Testis (tissue), 3 donors: ENCODE data around the gene CDK5R2. TPM values are rescaled to one million over a fixed set of nuclear protein-coding genes. Genes with fewer than 3 reads are reported as not detected.

Experiments used
- DNase-seq: peaks from one replicate; pipeline ENCODE4 v3.0.0-alpha.2; 2019
- H3K27ac ChIP-seq, 2 donors: fragments of 200-600 bp; sonication (generic); one replicate each; pipeline ENCODE4 v1.5.1; 2019
- H3K27me3 ChIP-seq: fragments of 200-600 bp; sonication (generic); one replicate; pipeline ENCODE4 v1.5.1; 2019
- H3K36me3 ChIP-seq: fragments of 200-600 bp; sonication (generic); one replicate; pipeline ENCODE4 v1.5.1; 2017; ENCODE audit warnings: low read depth; ENCODE audit errors: missing control alignments
- H3K4me1 ChIP-seq: fragments of 200-600 bp; sonication (generic); one replicate; pipeline ENCODE4 v1.5.1; 2019
- H3K4me3 ChIP-seq, 2 donors: fragments of 200-600 bp; sonication (generic); one replicate each; pipeline ENCODE4 v1.5.1; 2017 to 2019
- H3K9me3 ChIP-seq: fragments of 200-600 bp; sonication (generic); one replicate; pipeline ENCODE4 v1.5.1; 2017
- CTCF ChIP-seq, 3 experiments: fragments of 450-650 bp in 2 of 3; fragments of 200-600 bp in 1 of 3; sonication (generic) in 1 of 3; IDR thresholded peaks; one replicate each; pipeline ENCODE4 v1.5.1; 2016 to 2019; ENCODE audit warnings: antibody characterized with exemption in 3 of 3, mild to moderate bottlenecking in 2 of 3, moderate library complexity in 1 of 3
- POLR2A ChIP-seq: fragments of 450-650 bp; IDR thresholded peaks from one replicate; pipeline ENCODE4 v1.6.1; 2017; ENCODE audit warnings: antibody characterized with exemption, mild to moderate bottlenecking, moderate library complexity
- WGBS, 2 donors: methylation state at CpG; one replicate each; pipeline ENCODE4 v1.1.5; 2018; 5-methylcytosine and 5-hydroxymethylcytosine counted together
- intact Hi-C: fragments of 100-400 bp; cut with DNase I; formaldehyde crosslinking; loops from one replicate; pipeline ENCODE4 v1.15.1; 2023; ENCODE audit warnings: low total_unique reads
- polyA plus RNA-seq: library from polyadenylated mRNA; stranded (reverse); fragments of 350-450 nt; fragmentation: Illumina TruSeq; extraction: RNeasy Lipid Tissue Mini Kit (QIAGEN cat#74804); gene quantifications from one replicate; pipeline ENCODE4 v1.2.3, GENCODE V29; 2014; ENCODE audit warnings: low read depth, low replicate concordance; ENCODE audit not compliant: insufficient read depth
- total RNA-seq, 2 donors: library from RNA; depleted of rRNA; stranded (reverse); fragments of >200 nt; gene quantifications; one replicate each; pipeline ENCODE4 v1.2.3, GENCODE V29; 2016

The CDK5R2 gene
- total and polyA plus RNA-seq, 3 donors from 2014 or later = 0.83 to 1.6 (median 1.2) TPM

- Histone ChIP-seq H3K27me3 (peaks cover 10% of the 10 kb centered on the region), H3K27ac (no peak overlapping the region), H3K4me3 (no peak overlapping the region), H3K9me3 (no peaks in the 10 kb centered on the region), H3K36me3 (no peaks in the 10 kb centered on the region), H3K4me1 (peaks cover 27% of the 10 kb centered on the region)
- TF ChIP-seq POLR2A = no peak
- 5 to 13% methylated on average over 11 to 28 of the region's 28 CpGs for WGBS, 2 donors
- intact Hi-C loops = no loop called here
- DNase-seq = no peak
These were observed 23.3 kb downstream of the CDK5R2 start for GRCh38 chr2:218982586-218983262.

DNA sequence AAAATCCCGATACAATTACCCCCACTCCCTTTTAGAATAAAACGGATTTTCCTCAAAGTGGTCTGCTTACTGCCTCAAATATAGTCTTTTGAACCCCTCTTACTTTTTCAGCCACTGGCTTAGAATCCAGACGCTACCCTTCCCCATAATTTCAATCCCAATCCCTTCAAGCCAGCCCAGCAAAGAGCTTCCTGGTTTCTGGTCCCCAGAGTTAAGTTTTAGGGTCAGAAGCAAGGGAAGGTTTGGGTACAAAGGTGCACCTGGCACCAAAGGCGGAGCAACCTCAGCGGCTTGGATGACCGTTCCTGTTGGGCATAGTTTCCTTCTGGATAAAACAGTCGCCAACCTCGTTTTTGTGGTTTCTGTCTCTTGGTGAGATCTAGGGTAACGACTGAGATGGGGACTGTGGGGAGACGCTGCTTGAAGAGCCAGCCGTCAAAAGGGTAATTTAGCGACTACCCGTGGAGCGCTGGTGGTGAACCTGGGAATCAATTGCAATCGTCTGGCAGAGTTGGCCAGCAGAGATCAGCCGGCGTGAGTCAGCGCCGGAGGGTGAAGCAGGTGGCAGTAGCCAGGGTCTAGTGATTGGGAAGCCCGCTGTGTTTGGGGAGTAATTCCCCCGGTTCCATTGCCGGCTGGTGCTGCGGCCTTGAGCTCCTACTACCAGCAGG, 23.9 kb downstream of the CDK5R2 start:
- Histone ChIP-seq H3K4me1 (peaks cover 27% of the 10 kb centered on the region), H3K27ac (no peak overlapping the region), H3K36me3 (no peaks in the 10 kb centered on the region), H3K4me3 (no peak overlapping the region), H3K27me3 (peaks cover 10% of the 10 kb centered on the region), H3K9me3 (no peaks in the 10 kb centered on the region)
- TF ChIP-seq POLR2A = no peak
- no peak for TF ChIP-seq CTCF (IDR thresholded peaks at IDR 0.05)
- intact Hi-C loops = no loop called here
- no peak for DNase-seq
- 8 to 14% methylated on average over 15 to 23 of the region's 23 CpGs for WGBS, 2 donors

DNA sequence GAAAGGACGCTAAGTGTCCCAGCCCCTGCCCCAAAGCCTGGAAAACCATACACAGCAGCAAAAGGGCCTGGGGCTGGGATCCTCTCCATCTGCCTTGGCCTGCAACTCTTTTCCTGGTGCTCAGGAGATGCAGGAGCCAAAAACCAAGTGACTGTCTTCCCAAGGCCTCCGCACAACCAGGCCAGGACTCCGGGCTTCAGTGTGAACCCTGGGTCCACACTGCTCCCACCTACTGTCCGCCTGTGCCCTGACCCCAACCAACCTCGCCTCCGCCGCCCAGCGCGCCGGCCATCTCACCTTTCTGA, 24.4 kb downstream of the CDK5R2 start:
- no peaks in the 10 kb centered on the region for H3K36me3 ChIP-seq
- no peak for TF ChIP-seq CTCF (IDR thresholded peaks at IDR 0.05)
- no peak for TF ChIP-seq POLR2A
- peak overlapping the region in 1 of 2 donors; percentile 23 for H3K4me3 ChIP-seq
- H3K4me1 ChIP-seq = peaks cover 27% of the 10 kb centered on the region
- WGBS, 2 donors = 6% methylated on average over 10 of the region's 10 CpGs; no CpG with 5 or more reads in 1 of the 2 donors
- peaks cover 10% of the 10 kb centered on the region for H3K27me3 ChIP-seq
- intact Hi-C loops = no loop called here
- no peaks in the 10 kb centered on the region for H3K9me3 ChIP-seq
- H3K27ac ChIP-seq = no peak overlapping the region
- no peak for DNase-seq

GRCh38 chr2:218984239-218985020, 25.0 kb downstream of the CDK5R2 start:
- Histone ChIP-seq H3K27ac (no peak overlapping the region), H3K36me3 (no peaks in the 10 kb centered on the region), H3K4me3 (peak overlapping the region in 1 of 2 donors; percentile 23), H3K4me1 (peaks cover 27% of the 10 kb centered on the region), H3K27me3 (peaks cover 10% of the 10 kb centered on the region), H3K9me3 (no peaks in the 10 kb centered on the region)
- TF ChIP-seq POLR2A (no peak), CTCF (IDR thresholded peaks at IDR 0.05) (no peak)
- intact Hi-C loops = no loop called here
- DNase-seq = no peak
- WGBS, 2 donors = 1 to 2% methylated on average over 34 to 50 of the region's 50 CpGs

GRCh38 chr2:218985021-218985324, 25.5 kb downstream of the CDK5R2 start, which contains the start of gene FEV:
TSS of gene FEV (minus strand) at chr2:218985184. CDS start at chr2:218985075, 109 bp downstream.
- no peak for DNase-seq
- Histone ChIP-seq H3K4me3 (peak within 1 kb of the TSS in 1 of 2 donors; percentile 23), H3K27ac (no peak within 1 kb of the TSS), H3K36me3 (no peaks in the 10 kb centered on the region), H3K27me3 (peaks cover 10% of the 10 kb centered on the region), H3K9me3 (no peaks in the 10 kb centered on the region), H3K4me1 (peaks cover 27% of the 10 kb centered on the region)
- intact Hi-C loops = no loop called here
- WGBS, 2 donors = 1% methylated on average over 25 to 32 of the region's 32 CpGs
- no peak for TF ChIP-seq CTCF (IDR thresholded peaks at IDR 0.05)
- no peak for TF ChIP-seq POLR2A
